ENCODE results near the gene ABCA1.

ABCA1 gene

DNA sequence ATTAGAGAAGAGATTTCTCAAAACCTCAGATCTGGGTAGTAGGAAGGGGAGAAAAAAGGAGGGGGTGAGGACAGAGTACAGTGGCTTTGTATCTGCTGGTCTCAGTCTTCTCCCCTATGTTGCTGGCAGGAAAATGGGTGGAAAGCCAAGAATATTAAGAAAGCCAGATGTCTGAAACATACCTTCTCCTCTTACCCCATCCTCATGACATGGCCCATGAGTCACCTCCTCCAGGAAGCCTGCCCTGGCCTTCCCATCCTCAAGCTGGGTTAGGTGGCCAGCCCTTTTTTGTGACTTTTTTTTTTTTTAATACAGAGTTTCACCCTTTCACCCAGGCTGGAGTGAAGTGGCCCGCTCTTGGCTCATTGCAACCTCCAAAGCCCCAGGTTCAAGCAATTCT, 61.8 kb downstream of the ABCA1 start:
- no peak for DNase-seq (ENCODE audit: low spot score)
- TF ChIP-seq, protein P1, sequence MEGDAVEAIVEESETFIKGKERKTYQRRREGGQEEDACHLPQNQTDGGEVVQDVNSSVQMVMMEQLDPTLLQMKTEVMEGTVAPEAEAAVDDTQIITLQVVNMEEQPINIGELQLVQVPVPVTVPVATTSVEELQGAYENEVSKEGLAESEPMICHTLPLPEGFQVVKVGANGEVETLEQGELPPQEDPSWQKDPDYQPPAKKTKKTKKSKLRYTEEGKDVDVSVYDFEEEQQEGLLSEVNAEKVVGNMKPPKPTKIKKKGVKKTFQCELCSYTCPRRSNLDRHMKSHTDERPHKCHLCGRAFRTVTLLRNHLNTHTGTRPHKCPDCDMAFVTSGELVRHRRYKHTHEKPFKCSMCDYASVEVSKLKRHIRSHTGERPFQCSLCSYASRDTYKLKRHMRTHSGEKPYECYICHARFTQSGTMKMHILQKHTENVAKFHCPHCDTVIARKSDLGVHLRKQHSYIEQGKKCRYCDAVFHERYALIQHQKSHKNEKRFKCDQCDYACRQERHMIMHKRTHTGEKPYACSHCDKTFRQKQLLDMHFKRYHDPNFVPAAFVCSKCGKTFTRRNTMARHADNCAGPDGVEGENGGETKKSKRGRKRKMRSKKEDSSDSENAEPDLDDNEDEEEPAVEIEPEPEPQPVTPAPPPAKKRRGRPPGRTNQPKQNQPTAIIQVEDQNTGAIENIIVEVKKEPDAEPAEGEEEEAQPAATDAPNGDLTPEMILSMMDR (IDR thresholded peaks at IDR 0.05; ENCODE audit: extremely low read depth, missing control alignments), result no peak

DNA sequence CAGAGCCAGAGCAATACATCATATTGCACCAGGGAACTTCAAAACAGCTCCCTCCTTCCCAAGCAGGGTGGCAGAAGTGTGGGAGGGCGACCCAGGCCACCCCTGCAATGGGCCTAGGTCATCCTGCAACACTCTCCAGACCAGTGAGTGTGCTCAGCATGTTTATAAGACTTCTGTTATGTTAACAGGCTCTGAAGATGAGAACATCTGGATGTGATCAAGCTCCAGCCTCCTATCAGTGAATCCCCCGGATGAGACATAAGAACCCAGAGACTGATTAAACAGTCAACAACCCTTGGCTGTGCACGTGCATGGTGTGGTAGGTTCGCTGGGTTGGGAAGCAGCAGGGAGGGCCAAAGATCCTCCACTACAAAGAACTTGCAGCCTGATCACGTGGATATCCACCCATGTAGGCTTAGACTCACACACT, 63.3 kb downstream of the ABCA1 start:
- no peak for DNase-seq (ENCODE audit: low spot score)
- TF ChIP-seq, protein P1 (IDR thresholded peaks at IDR 0.05; ENCODE audit: extremely low read depth, missing control alignments), result no peak

DNA sequence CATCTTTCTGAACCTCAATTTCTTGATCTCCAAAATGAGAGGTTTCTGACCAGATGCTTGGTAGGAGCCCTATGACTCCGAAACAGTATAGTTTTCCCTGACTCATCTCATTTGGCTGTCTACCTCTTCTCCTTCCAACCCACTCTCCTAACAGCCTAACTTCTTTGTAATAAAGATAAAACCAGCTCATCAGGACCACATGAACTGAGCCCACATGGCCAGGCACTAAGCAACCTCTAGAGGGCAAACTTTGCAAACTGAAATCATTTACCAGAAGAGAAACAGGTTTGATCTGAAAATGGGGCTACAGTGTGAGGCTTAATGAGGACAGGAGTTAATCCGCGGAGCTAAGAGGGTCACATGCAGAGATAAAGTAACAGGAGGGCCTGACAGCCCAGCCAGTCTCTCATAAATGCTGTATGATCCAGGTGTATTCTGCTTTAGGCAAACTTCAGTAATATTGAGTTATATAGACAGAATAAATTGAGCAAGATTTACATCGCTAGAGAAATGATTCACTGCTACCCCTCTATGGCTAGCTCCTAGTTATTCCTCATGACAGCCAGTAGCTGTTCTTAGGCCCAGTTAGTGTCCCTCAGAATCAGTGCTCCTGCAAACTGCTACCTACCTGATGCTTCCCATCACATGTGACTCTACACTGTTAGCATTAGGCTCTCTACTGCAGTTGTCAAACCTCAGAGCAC, 64.6 kb downstream of the ABCA1 start:
- DNase-seq (ENCODE audit: low spot score), result peak; percentile 83
- TF ChIP-seq, protein P1 (IDR thresholded peaks at IDR 0.05; ENCODE audit: extremely low read depth, missing control alignments), result peak; percentile 85

DNA sequence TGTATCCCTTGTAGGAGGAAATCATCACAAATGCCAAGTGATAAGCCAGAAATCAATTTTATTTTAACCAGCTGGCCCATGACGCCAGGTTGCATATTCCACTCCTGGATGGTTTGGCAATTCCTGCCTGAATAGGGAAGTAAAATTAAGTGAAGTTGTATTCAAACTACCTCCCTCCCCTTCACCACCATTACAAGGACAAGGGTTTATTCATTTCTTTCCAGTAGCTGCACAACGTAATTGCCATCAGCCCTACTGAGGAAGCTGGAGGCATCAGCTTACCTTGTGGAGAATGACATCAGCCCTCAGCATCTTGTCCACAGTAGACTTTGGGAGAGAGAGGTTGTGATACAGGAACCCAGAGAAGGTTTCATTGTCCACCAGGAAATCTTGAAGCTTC, 66.6 kb downstream of the ABCA1 start:
- TF ChIP-seq, protein P1 (IDR thresholded peaks at IDR 0.05; ENCODE audit: extremely low read depth, missing control alignments), result no peak
- no peak for DNase-seq (ENCODE audit: low spot score)

DNA sequence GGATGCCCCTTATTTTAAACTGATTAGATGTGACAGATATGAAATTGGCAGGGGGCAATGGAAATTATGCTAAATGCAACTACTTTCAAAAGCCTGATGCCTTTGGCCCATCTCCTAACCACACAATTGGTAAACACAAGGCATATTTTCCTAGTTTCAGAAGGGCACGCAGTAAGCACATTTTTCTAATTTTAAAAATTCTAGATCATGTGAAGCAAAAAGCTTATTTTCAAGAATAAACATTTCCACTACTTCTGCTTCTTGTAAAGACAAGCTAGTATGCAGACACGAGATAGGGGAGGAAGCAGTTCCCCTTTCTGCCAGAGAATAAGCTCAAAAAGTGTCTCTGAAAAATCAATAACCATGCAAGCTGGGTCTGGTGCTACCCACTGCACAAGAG, 67.7 kb downstream of the ABCA1 start:
- TF ChIP-seq, protein P1 (IDR thresholded peaks at IDR 0.05; ENCODE audit: extremely low read depth, missing control alignments), result no peak
- peak; percentile 51 for DNase-seq (ENCODE audit: low spot score)

DNA sequence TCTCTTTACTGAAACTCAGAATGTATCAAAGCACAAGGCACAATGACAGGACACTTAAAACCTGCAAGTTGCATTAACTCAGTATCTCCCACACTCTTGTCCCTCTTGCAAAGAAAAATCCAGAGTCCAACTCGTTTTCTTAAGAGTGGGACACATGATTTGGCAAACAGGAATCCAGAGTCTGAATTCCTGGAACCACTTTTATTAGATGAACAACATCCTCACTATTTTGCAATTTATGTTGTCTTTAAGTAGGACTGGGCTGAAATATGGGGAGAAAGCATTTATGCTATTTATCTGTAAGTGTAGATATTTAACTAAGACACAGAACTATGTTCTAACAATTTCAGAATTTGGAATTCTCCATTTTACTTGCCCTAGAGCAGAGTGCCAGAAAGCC, 69.1 kb downstream of the ABCA1 start:
- TF ChIP-seq, protein P1 (IDR thresholded peaks at IDR 0.05; ENCODE audit: extremely low read depth, missing control alignments), result no peak
- DNase-seq (ENCODE audit: low spot score), result no peak

DNA sequence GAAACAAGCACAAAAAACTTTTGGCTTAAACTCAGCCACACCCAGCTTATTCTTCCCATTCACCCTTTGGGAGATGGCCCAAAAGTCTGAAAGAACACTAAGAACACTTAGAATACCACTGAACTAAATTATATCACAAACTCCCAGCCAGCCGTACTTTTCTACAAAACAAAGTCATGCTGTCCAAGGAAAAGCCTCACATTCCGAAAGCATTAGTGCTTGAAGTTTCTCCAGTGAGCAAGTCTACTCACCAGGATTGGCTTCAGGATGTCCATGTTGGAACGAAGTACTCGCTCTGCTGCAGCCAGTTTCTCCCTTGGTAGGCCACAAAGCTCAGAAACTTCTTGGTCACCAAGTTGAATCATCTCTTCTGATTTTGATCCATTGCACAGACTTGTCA, 69.7 kb downstream of the ABCA1 start:
- TF ChIP-seq, protein P1 (IDR thresholded peaks at IDR 0.05; ENCODE audit: extremely low read depth, missing control alignments), result no peak
- DNase-seq (ENCODE audit: low spot score), result no peak

All from GM20000 (cell line).